ENCODE results near the gene FHIT. TPM values are rescaled to one million over a fixed set of nuclear protein-coding genes. Genes with fewer than 3 reads are reported as not detected.

FHIT gene
- total and polyA plus RNA-seq, 11 donors = 4.2 to 26.8 (median 16.5) TPM

GRCh38 chr3:60424034-60424433, 827.2 kb downstream of the FHIT start:
- ATAC-seq = no peak
- WGBS, 4 donors = 87 to 94% (median 90%) methylated on average over 3 of the region's 3 CpGs

GRCh38 chr3:60423556-60423955, 827.7 kb downstream of the FHIT start:
- WGBS, 4 donors = 97 to 100% (median 98%) methylated on average over 1 of the region's 1 CpG
- Histone ChIP-seq H3K36me3 (no peaks in the 10 kb centered on the region), H3K27me3 (no peaks in the 10 kb centered on the region), H3K9me3 (no peaks in the 10 kb centered on the region), H3K4me1 (no peaks in the 10 kb centered on the region), H3K4me3 (no peak overlapping the region), H3K27ac (no peak overlapping the region)
- DNase-seq (no peak), ATAC-seq (no peak)
- TF ChIP-seq CTCF (IDR thresholded peaks at IDR 0.05) (no peak), POLR2A (IDR thresholded peaks at IDR 0.05) (no peak)
- intact Hi-C loops (cut with DNase I) = no loop called here

More at GRCh38 chr3:60424034-60424433, 827.2 kb downstream of the FHIT start:
- H3K36me3 ChIP-seq = no peaks in the 10 kb centered on the region
- H3K4me1 ChIP-seq = no peaks in the 10 kb centered on the region
- H3K4me3 ChIP-seq = no peak overlapping the region
- no peak overlapping the region for H3K27ac ChIP-seq
- no peak for TF ChIP-seq POLR2A (IDR thresholded peaks at IDR 0.05)
- TF ChIP-seq CTCF (IDR thresholded peaks at IDR 0.05) = no peak
- DNase-seq = no peak
- no peaks in the 10 kb centered on the region for H3K9me3 ChIP-seq
- intact Hi-C loops (cut with DNase I) = no loop called here
- H3K27me3 ChIP-seq = no peaks in the 10 kb centered on the region

- Histone ChIP-seq H3K27me3 (no peaks in the 10 kb centered on the region), H3K36me3 (no peaks in the 10 kb centered on the region), H3K27ac (no peak overlapping the region), H3K9me3 (no peaks in the 10 kb centered on the region), H3K4me3 (no peak overlapping the region), H3K4me1 (no peaks in the 10 kb centered on the region)
- ATAC-seq (no peak), DNase-seq (no peak)
- intact Hi-C loops (cut with DNase I) = no loop called here
- TF ChIP-seq CTCF (IDR thresholded peaks at IDR 0.05) = no peak
- TF ChIP-seq POLR2A (IDR thresholded peaks at IDR 0.05) = no peak
- 92 to 96% (median 95%) methylated on average over 3 of the region's 3 CpGs for WGBS, 4 donors
Observed at GRCh38 chr3:60421749-60422446, 829.4 kb downstream of the FHIT start.

- 62 to 82% (median 68%) methylated on average over 4 of the region's 4 CpGs for WGBS, 4 donors
- no peaks in the 10 kb centered on the region for H3K4me1 ChIP-seq
- intact Hi-C loops (cut with DNase I) = no loop called here
- H3K27ac ChIP-seq = no peak overlapping the region
- no peaks in the 10 kb centered on the region for H3K36me3 ChIP-seq
- no peak for TF ChIP-seq POLR2A (IDR thresholded peaks at IDR 0.05)
- TF ChIP-seq CTCF (IDR thresholded peaks at IDR 0.05) = no peak
- no peaks in the 10 kb centered on the region for H3K9me3 ChIP-seq
- DNase-seq (no peak), ATAC-seq (no peak)
- H3K4me3 ChIP-seq = no peak overlapping the region
- H3K27me3 ChIP-seq = no peaks in the 10 kb centered on the region
Observed at GRCh38 chr3:60417576-60417975, 833.7 kb downstream of the FHIT start.
